22Rv1 (cell line): Measurements from ENCODE around the gene CCDC102A.

ENCODE experiments used
- CTCF ChIP-seq: fragments of 450-650 bp; IDR thresholded peaks from 2 replicates; pipeline ENCODE4 v1.5.1; 2017; ENCODE audit warnings: mild to moderate bottlenecking
- ZFX ChIP-seq: fragments of 450-650 bp; IDR thresholded peaks from 2 replicates; pipeline ENCODE4 v1.6.1; 2017; ENCODE audit warnings: antibody characterized with exemption, borderline replicate concordance

GRCh38 chr16:57471209-57471608, 65.2 kb downstream of the CCDC102A start:
- TF ChIP-seq CTCF, result no peak
- TF ChIP-seq ZFX, result no peak
